ENCODE results near the gene EIF4G1.
"Not testable (repeated sequence)": the region's sequence is repeated elsewhere in the genome, so short reads cannot be mapped to it uniquely, and the experiment has no call there.

EIF4G1 gene

GRCh38 chr3:184314363-184314699, at the start of gene EIF4G1:
EIF4G1 (plus strand) TSS chr3:184314606; CDS start chr3:184315797, 1,191 bp downstream.
- peak; percentile 94 for DNase-seq (ENCODE audit: low spot score)

GRCh38 chr3:184267249-184267648, 47.2 kb upstream of the EIF4G1 start:
- not testable (repeated sequence) for DNase-seq (ENCODE audit: low spot score)

- no peak for DNase-seq (ENCODE audit: low spot score)
These were observed 42.1 kb upstream of the EIF4G1 start for GRCh38 chr3:184272269-184272668.

GRCh38 chr3:184275381-184275701, 39.1 kb upstream of the EIF4G1 start:
- no peak for DNase-seq (ENCODE audit: low spot score)

GRCh38 chr3:184275961-184276910, 38.2 kb upstream of the EIF4G1 start, which contains the start of gene ECE2:
ECE2 (plus strand) TSS chr3:184276022; CDS start chr3:184276154, 132 bp downstream.
- DNase-seq (ENCODE audit: low spot score): no peak

GRCh38 chr3:184277366-184277765, 37.0 kb upstream of the EIF4G1 start:
- no peak for DNase-seq (ENCODE audit: low spot score)

GRCh38 chr3:184282941-184283340, 31.5 kb upstream of the EIF4G1 start:
- DNase-seq (ENCODE audit: low spot score): no peak

GRCh38 chr3:184283681-184284080, 30.7 kb upstream of the EIF4G1 start:
- DNase-seq (ENCODE audit: low spot score): no peak

- DNase-seq (ENCODE audit: low spot score): no peak
These were observed 29.7 kb upstream of the EIF4G1 start for GRCh38 chr3:184284696-184285095.

GRCh38 chr3:184289426-184289938, 24.9 kb upstream of the EIF4G1 start:
- peak; percentile 32 for DNase-seq (ENCODE audit: low spot score)

- no peak for DNase-seq (ENCODE audit: low spot score)
These were observed 24.1 kb upstream of the EIF4G1 start for GRCh38 chr3:184290331-184290730.

- no peak for DNase-seq (ENCODE audit: low spot score)
These were observed 23.2 kb upstream of the EIF4G1 start for GRCh38 chr3:184291044-184291737.

GRCh38 chr3:184291738-184292445, 22.5 kb upstream of the EIF4G1 start:
- DNase-seq (ENCODE audit: low spot score): no peak

GRCh38 chr3:184295771-184296170, 18.6 kb upstream of the EIF4G1 start:
- no peak for DNase-seq (ENCODE audit: low spot score)

GRCh38 chr3:184296616-184297015, 17.8 kb upstream of the EIF4G1 start:
- DNase-seq (ENCODE audit: low spot score): no peak

- peak; percentile 93 for DNase-seq (ENCODE audit: low spot score)
These were observed 15.5 kb upstream of the EIF4G1 start, which contains the start of gene PSMD2 for GRCh38 chr3:184298759-184299487. PSMD2 (plus strand) TSS chr3:184299241; CDS start chr3:184299267, 26 bp downstream.

- DNase-seq (ENCODE audit: low spot score): no peak
These were observed 14.7 kb upstream of the EIF4G1 start for GRCh38 chr3:184299488-184300377.

GRCh38 chr3:184300378-184300720, 14.1 kb upstream of the EIF4G1 start:
- no peak for DNase-seq (ENCODE audit: low spot score)

GRCh38 chr3:184305577-184305976, 8.8 kb upstream of the EIF4G1 start:
- DNase-seq (ENCODE audit: low spot score): no peak

- no peak for DNase-seq (ENCODE audit: low spot score)
These were observed 7.9 kb upstream of the EIF4G1 start for GRCh38 chr3:184306341-184306972.

All from LoVo (cell line).